GM18867 (cell line): Measurements from ENCODE around the gene ADAMTS17.
"Not testable (repeated sequence)": the region's sequence is repeated elsewhere in the genome, so short reads cannot be mapped to it uniquely, and the experiment has no call there.

Experiments used
- ATAC-seq: cut with Tn5 transposase; IDR thresholded peaks from one replicate; pipeline ENCODE4 v1.9.1; 2021; ENCODE audit warnings: mild to moderate bottlenecking, moderate library complexity; ENCODE audit not compliant: unreplicated experiment

ADAMTS17 gene

DNA sequence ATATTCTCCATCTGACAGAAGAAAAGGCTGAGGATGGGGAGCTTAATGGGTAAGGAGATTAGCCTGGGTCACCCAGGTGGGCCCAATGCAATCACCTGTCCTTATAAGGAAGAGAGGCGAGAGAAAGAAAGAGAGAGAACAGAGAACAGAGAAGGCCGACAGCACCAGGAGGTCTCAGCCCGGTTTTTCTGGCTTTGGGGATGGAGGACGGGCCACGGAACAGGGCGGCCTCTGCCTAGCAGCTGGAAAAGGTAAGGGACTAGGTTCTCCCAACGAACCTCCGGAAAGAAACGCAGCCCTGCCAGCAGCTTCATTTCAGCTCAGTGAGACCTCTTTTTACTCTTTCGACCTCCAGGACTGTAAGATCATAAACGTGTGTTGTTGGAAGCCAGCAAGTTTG lies 412.5 kb downstream of the ADAMTS17 start:
- ATAC-seq = no peak

GRCh38 chr15:99928429-99928981 lies 413.3 kb downstream of the ADAMTS17 start:
- ATAC-seq = peak; percentile 88

DNA sequence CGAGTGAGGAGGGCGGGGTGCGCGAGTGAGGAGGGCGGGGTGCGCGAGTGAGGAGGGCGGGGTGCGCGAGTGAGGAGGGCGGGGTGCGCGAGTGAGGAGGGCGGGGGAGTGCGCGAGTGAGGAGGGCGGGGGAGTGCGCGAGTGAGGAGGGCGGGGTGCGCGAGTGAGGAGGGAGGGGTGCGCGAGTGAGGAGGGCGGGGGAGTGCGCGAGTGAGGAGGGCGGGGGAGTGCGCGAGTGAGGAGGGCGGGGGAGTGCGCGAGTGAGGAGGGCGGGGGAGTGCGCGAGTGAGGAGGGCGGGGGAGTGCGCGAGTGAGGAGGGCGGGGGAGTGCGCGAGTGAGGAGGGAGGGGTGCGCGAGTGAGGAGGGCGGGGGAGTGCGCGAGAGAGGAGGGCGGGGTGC lies 415.2 kb downstream of the ADAMTS17 start:
- ATAC-seq = not testable (repeated sequence)

DNA sequence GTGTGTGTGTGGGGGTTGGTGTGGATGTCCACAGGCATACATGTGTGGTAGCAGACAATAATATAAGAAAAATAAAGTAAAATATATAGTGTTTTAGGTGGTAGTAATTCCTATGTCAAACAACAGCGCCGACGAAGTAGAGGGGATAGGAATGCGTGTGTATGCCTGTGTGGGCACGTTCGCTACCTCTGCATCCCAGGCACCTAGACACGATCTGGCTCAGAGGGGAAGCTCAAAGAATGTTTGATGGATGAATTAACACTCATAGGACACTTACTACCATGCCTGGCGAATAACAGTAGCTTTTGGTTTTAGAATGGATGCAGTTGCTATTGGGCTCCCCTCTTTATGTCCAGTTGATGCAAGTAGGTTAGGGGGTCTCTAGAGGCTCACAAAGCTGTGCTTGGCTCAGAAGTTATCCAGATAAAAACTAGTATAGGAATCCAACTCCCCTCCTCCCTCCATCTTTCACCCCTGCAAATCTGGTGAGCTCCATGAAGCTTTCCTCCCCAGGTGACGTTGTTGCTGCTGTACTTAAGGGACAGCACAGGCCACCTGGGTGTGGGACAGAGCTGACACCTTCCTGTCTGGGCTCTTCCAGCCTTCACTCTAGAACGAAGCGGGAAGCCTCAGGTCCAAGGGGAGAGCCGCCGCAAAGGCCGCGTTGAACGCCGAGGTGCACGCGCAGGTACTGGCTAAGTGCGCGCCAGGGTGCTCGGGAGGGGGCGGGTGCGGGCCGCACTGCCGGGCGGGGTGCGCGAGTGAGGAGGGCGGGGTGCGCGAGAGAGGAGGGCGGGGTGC lies 415.9 kb downstream of the ADAMTS17 start:
- ATAC-seq = peak; percentile 48

DNA sequence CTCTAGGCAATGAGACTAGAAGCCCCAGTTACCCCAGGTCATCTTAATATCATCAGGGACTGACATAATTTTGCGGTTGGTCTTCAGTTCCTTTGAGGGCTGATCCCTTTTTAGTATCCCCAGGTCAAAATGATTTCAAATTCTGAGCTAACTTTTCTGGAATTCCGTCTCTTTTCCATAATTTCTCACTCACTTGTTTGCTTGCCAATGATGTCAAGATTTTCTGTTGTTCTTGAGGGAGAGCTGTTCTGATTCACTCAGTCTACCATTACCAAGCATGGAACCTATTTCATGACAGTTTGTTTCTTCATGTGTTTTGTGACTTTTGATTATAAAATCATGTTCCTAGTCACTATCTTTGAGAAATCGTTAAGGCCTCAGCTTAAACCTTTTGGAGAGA lies 418.1 kb downstream of the ADAMTS17 start:
- ATAC-seq = no peak
